ENCODE data around the gene AVL9. TPM values are rescaled to one million over a fixed set of nuclear protein-coding genes. Genes with fewer than 3 reads are reported as not detected.
A peak's percentile ranks its signal among the peaks of the same experiment; 100 is the strongest.

AVL9 gene
- total and polyA plus RNA-seq, 9 of the 15 experiments (the other 6 are each of a cell fraction or from before 2014, with no cell fraction given) = 6.4 to 66.2 (median 30.1) TPM

- Histone ChIP-seq H3K4me3 (no peak overlapping the region), H3K9me1 (ENCODE audit: control insufficient read depth, insufficient read depth, low read length) (no peaks in the 10 kb centered on the region), H4K20me1 (replicated peaks; ENCODE audit: control insufficient read depth, insufficient read depth, low read length) (no peaks in the 10 kb centered on the region), H3K27me3 (ENCODE audit: control insufficient read depth in 2 of 2, insufficient read depth in 2 of 2, low read length in 2 of 2) (no peaks in the 10 kb centered on the region), H3K27ac (ENCODE audit: extremely low read depth, low read depth, low read length) (peak overlapping the region; percentile 14; the same call in 1 of the 3 replicates), H3K9ac (ENCODE audit: insufficient read depth in 1 of 2, low read depth in 2 of 2, low read length in 2 of 2) (no peak overlapping the region), H3K9me3 (replicated peaks; ENCODE audit: control insufficient read depth, insufficient read depth, low read depth, low read length) (no peaks in the 10 kb centered on the region), H3K4me1 (replicated peaks in 1 of 2; ENCODE audit: control insufficient read depth in 2 of 2, insufficient read depth in 2 of 2, low read length in 2 of 2) (peaks cover 0 to 4% of the 10 kb centered on the region in 2 experiments; a peak in 2 of 5 replicates), H3K36me3 (ENCODE audit: control insufficient read depth, insufficient read depth, low read length) (peaks cover 21% of the 10 kb centered on the region; the same call in 2 of the 3 replicates), H2AFZ (ENCODE audit: low read depth, low read length) (no peak overlapping the region), H3K79me2 (ENCODE audit: control insufficient read depth, insufficient read depth, low read length) (peaks cover 54% of the 10 kb centered on the region), H3K4me2 (ENCODE audit: insufficient read depth, low read length) (no peak overlapping the region)
- BruUV-seq (replicated peaks) = no TSS peak
- ChIA-PET CTCF (ENCODE audit: low intra/inter-chr PET ratio) (no interaction called here), POLR2A (no interaction called here)
- DNase-seq (ENCODE audit: extremely low read depth in 1 of 4, low spot score in 3 of 4) = peak in 1 of 4 experiments; percentile 9
- WGBS (ENCODE audit: insufficient coverage, low coverage, missing lambda C conversion rate) = 12% methylated on average over 4 of the region's 4 CpGs
- FAIRE-seq = no peak
- in situ Hi-C loops (cut with MboI) = no loop called here
- intact Hi-C loops (cut with micrococcal nuclease) = loop anchor here (5.0 kb wide), 1 partner anchor 43 kb away; the partner anchor contains the start of gene AVL9
- peak; percentile 60 for ATAC-seq
- TF ChIP-seq PCBP2 (IDR thresholded peaks at IDR 0.05; ENCODE audit: low read depth, low read length, poor library complexity, severe bottlenecking) = no peak
- peak; percentile 41; the same call in 1 of the 2 replicates for TF ChIP-seq DPF2 (IDR thresholded peaks at IDR 0.05)
- TF ChIP-seq C11orf30 (IDR thresholded peaks at IDR 0.05; ENCODE audit: low read depth) = peak; percentile 54; the same call in 1 of the 2 replicates
- no peak for TF ChIP-seq YBX1 (IDR thresholded peaks at IDR 0.05)
- TF ChIP-seq MAFG (tag; conservative IDR thresholded peaks at IDR 0.05) = peak; percentile 62
- no peak for TF ChIP-seq SP2 (IDR thresholded peaks at IDR 0.05; ENCODE audit: extremely low read depth, low read depth, low read length, poor library complexity, severe bottlenecking)
- TF ChIP-seq, protein P1, sequence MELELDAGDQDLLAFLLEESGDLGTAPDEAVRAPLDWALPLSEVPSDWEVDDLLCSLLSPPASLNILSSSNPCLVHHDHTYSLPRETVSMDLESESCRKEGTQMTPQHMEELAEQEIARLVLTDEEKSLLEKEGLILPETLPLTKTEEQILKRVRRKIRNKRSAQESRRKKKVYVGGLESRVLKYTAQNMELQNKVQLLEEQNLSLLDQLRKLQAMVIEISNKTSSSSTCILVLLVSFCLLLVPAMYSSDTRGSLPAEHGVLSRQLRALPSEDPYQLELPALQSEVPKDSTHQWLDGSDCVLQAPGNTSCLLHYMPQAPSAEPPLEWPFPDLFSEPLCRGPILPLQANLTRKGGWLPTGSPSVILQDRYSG (tag; conservative IDR thresholded peaks at IDR 0.05; ENCODE audit: low read depth) = no peak
- peak; percentile 40; the same call in 1 of the 2 replicates for TF ChIP-seq FOSL1 (tag; conservative IDR thresholded peaks at IDR 0.05)
- TF ChIP-seq ESRRB (CRISPR knock-in tag; IDR thresholded peaks at IDR 0.05; ENCODE audit: borderline replicate concordance) = no peak
- no peak for TF ChIP-seq CBX8 (IDR thresholded peaks at IDR 0.05; ENCODE audit: borderline replicate concordance, extremely low read depth, low read depth, low read length, poor library complexity, severe bottlenecking)
- no peak for TF ChIP-seq GABPB2 (CRISPR knock-in tag; conservative IDR thresholded peaks at IDR 0.05)
- no peak for TF ChIP-seq RBBP5 (IDR thresholded peaks at IDR 0.05; ENCODE audit: borderline replicate concordance, insufficient read depth, low read length, poor library complexity, severe bottlenecking)
- no peak for TF ChIP-seq DEAF1 (CRISPR knock-in tag; IDR thresholded peaks at IDR 0.05)
- TF ChIP-seq ZNF12 (CRISPR knock-in tag; IDR thresholded peaks at IDR 0.05) = no peak
- TF ChIP-seq ZNF23 (CRISPR knock-in tag; IDR thresholded peaks at IDR 0.05) = no peak
- no peak for TF ChIP-seq GABPA (tag; conservative IDR thresholded peaks at IDR 0.05; ENCODE audit: low read depth)
- TF ChIP-seq, protein P2, sequence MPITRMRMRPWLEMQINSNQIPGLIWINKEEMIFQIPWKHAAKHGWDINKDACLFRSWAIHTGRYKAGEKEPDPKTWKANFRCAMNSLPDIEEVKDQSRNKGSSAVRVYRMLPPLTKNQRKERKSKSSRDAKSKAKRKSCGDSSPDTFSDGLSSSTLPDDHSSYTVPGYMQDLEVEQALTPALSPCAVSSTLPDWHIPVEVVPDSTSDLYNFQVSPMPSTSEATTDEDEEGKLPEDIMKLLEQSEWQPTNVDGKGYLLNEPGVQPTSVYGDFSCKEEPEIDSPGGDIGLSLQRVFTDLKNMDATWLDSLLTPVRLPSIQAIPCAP (CRISPR knock-in tag; IDR thresholded peaks at IDR 0.05; ENCODE audit: borderline replicate concordance) = no peak
- TF ChIP-seq MIER1 (IDR thresholded peaks at IDR 0.05; ENCODE audit: low read depth) = no peak
- no peak; the same call in 1 of the 2 replicates for TF ChIP-seq MAFK (IDR thresholded peaks at IDR 0.05; ENCODE audit: low read length)
These were observed 44.7 kb downstream of the AVL9 start for GRCh38 chr7:32539919-32540531.

Data from K562 (cell line).